NCI-H146 (cell line): ENCODE results near the gene SNED1.
A peak's percentile ranks its signal among the peaks of the same experiment; 100 is the strongest.

Source experiments
- DNase-seq: peaks from one replicate; lab custom pipeline; 2025; lab: John Stamatoyannopoulos, UW

Gene SNED1

DNA sequence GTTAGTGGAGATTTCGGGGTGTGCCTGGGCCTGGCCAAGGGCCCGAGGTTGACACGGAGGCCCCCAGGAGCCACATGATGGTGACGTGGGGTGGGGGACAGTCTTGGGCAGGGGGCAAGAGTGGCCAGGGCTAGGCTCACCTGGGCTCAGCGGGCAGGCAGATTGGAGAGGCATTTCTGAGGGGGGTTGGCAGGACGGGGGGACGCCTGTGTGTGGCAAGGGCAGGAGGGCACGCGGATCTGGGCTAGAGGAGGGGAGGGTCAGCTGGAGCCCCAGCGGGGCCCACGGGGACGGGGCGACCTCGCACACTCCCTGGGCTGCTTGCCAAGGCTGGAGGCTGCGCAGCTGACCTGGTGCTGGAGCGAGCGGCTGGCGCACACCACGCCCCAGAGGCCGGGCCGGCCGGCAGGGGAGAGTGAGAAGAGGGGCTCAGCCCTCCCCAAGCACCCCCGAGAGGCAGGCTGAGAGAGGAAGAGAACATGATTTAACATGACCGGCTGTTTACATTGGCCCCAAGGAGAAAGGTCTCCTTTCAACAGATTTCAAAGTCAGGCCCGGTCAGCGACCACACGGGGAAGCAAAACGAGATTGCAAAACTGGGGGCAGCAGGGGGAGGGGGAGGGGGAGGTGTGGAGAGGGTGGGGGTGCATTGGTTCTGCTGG is 38.0 kb upstream of the SNED1 start:
- peak; percentile 11 for DNase-seq

DNA sequence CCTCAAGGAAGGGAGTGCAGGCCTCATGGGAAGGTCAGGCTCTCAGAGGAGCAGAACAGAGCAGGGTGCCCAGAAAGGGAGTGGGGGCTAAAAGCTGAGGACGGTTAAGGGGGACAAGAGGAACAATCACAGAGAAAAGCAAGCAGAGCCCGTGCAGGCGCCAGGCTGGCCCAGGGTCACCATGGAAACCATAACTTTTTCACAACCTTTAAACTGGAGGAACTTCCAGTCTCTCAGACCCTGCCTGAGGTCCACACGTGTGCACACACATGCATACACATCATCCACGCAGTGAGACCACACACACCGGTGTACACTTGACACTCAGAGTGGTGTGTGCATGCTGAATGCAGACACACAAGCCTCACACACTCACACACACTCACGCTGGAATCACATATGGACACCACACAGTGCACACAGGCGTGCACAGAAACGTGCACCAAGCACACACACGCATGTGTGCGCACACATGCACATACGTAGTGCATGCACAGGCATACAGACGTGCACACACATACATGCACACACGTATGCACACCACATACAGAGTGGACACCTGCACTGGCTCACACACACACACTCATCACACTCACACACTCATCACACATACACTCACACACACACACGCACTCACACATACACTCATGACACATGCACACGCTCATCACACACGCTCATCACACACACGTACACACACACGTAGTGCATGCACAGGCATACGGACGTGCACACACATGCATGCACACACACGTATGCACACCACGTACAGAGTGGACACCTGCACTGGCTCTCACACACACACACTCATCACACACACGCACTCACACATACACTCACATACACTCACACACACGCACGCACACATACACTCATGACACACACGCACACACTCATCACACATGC is 37.2 kb upstream of the SNED1 start:
- no peak for DNase-seq

DNA sequence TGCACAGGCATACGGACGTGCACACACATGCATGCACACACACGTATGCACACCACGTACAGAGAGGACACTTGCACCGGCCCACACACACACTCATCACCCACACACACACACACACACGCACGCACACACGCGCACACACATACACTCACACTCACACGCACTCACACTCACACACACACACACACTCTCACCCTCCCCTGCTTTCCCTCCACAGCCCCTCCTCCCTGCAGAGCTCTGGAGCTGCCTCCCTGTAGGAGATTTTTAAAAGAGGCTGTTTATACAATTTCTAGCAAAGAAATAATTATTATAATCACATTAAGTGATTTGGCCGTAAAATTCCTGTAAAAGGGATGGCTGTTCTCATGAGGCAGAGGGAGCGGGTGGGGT is 36.5 kb upstream of the SNED1 start:
- DNase-seq = no peak

DNA sequence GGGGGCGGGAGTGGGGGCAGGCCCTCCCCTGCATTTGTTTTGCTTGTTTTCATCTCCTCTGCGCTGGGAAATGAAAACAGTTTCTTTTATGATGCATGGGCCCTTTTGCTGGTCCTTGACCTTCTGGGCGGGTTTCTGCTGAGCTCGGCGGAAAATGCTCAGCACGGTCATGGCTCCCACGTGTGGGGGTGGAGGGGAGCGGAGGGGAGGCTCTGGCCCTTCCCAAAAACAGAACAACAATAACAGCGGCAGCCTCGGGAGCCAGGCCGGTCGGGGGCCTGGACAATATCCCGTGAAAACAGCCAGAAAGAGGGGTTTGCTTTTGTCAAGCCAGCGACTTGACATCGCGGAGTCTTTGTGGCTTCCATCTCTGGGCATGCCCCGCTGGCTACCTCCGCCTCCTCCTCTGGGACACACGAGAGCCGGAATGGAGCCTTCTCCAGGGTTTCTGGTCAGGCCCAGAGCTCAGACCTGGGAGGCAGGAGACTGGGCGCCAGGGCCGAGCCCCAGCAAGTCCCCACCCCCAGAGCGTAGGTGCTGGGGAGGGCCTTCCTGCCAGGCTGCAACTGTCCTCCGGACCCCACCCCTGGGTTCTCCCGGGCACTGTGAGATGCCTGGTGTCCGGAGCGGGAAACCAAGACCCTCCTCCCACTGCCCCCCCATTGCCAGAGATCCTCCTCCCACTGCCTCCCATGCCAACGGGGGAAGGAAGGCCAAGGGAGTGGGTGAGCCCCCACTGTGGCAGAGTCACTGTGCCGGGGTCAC is 35.9 kb upstream of the SNED1 start:
- no peak for DNase-seq

DNA sequence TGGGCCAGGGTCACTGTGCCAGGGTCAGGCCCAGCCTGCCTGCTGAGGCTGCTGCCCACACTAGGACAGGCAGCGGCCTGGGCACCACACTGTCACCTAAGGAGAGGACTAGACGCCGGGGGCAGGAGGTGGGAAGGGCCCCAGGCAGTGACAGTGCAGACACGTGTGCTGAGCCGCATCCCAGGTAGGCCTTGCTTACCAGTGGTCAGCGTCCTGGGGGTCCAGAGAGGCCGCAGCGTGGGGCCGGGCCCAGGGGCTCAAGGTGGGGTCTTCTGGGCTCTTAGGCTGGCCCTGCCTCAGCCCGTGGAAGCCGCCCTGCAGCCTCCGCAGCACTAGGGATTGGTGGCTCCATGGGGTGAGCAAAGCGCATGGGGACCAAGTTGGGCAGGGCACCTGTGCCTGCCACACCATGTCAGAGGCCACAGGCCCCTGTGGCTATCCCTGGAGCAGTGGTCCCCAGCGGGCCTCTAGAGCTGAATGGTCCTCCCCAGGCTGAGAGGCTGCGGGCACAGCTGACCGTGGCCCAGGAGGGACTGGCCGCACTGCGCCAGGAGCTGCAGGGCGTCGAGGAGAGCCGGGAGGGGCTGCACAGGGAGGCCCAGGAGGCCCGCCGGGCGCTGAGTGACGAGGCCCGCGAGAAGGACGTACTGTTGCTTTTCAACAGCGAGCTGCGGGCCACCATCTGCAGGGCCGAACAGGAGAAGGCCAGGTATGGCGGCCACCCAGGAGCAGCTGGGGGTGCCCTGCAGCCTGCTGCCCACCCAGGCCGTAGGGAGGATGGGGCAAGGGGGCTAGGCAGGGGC is 35.2 kb upstream of the SNED1 start:
- DNase-seq = no peak

GRCh38 chr2:240963868-240964703 is 34.3 kb upstream of the SNED1 start:
- no peak for DNase-seq

- no peak for DNase-seq
These were observed 33.6 kb upstream of the SNED1 start for GRCh38 chr2:240964704-240965295.

GRCh38 chr2:240965296-240965904 is 33.0 kb upstream of the SNED1 start:
- no peak for DNase-seq

DNA sequence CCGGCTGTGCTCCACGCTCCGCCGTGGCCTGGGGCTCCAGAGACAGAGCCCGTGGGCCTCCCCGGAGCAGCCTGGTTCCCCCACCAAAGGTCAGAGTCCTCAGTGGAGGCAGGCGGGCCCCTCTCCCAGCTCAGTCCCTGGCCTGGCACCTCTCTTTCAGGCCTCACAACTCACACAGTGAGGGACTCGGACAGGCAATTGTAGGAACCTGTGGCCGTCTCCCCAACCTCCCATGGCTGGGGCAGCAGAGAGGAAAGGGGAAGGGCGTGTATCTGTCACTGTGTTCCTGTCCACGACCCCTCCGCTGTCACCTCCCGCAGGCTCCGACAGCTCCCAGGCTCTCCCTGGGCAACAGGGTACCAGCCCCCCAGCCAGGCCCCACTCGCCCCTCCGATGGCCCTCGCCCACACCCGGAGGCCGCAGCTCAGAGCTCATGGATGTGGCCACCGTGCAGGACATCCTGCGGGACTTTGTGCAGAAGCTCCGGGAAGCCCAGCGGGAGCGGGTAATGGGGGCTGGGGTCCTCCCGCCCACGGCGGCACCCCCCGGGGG is 32.4 kb upstream of the SNED1 start:
- DNase-seq = no peak

GRCh38 chr2:240966457-240966905 is 31.9 kb upstream of the SNED1 start:
- DNase-seq = no peak

DNA sequence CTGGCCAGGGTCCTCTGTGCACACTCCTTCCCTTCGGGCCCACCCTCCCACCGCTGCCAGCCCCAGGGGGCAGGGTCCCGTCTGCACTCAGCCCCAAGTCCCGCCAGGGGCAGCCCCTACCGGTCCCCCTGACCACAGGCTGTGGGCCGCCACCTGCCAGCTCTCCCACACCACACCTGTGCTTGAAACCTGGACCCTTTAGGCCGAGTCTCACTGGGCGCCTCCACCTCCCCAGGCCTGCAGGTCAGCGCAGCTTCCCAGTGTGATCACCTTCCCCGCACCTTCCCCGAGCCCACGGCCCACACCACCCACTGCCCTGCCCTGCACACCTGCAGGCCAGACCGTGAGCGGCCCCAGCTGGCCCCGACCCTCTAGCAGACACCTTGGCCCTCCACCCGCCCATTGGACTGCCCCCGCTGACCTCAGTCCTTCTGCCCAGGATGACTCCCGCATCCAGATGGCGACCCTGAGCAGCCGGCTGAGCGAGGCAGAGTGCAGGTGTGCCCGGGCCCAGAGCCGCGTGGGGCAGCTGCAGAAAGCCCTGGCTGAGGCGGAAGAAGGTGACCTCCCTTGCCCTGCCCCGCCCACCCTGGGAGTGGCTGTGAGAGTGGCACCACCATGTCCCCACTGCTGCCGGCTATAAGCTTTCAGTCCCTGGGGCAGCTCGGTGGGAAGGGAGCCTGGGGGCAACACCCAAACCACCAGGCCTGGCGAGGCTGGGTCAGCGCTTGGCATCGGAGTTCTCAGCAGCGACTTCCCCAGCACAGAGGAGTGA is 31.3 kb upstream of the SNED1 start:
- no peak for DNase-seq

GRCh38 chr2:240967681-240968621 is 30.5 kb upstream of the SNED1 start:
- DNase-seq = no peak

DNA sequence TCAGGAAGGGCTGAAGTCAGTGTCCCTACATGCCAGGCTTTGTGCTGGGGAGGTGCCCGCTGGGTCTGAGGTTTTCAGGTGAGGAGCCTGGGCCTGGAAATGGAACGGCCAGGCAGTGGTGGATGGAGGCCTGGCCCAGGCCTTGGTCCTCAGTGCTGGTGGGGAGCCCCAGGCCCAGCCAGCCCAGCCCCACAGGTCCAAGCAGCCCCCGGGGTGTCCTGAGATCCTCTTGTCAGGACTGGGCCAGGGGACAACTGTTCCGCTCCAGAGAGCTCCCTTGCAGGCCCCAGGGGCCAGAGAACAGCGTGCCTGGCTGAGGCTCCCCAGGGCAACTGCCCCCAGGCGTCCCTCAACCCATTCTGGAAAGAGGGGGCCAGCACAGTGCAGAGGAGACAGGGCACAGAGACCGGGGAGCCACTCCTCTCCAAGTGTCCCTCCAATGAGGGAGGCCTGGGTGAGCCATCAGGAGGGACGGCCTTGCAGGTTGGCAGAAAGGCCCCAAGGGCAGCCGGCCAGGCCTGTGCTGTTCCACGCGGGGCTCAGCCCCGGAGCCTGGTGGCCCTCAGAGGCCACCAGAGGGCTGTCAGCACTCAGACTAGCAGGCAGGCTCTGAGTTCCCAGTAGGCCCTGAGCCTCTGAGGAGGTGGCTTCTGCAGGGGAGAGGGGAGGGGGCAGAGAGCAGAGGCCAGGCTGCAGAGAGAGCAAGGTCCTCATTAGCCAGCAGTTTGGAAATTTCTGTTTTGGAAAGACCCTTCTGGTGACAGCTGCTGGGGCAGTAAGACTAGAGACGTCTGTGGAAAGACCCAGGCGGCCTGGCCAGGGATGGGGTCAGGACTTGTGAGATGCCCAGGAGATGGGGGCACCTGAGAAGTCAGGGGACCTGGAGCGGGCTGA is 29.4 kb upstream of the SNED1 start:
- DNase-seq = no peak

- no peak for DNase-seq
These were observed 28.3 kb upstream of the SNED1 start for GRCh38 chr2:240970104-240970503.

DNA sequence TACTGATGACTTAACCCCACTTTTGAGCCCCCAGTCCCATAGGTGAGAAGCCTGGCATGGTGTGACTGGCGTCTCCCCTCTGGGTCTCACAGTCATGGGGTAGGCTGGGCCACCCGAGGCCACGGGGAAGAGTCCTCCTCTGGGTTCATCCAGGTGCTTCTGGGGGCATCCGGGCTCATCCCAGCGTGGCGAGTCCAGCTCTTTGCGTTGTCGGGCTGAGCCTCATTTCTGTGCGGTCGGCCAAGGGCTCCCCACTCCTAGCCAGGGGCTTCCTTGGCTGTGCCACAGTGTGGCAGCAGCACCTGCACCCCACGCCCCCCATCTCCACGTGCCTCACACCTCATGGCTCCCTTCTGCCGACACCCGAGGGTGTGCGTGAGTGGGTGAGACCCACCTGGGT is 27.6 kb upstream of the SNED1 start:
- no peak for DNase-seq

- no peak for DNase-seq
These were observed 26.2 kb upstream of the SNED1 start for GRCh38 chr2:240972201-240972600.
